HG03575 (cell line): ENCODE data around the gene ANKRD1.

Experiments used
- ATAC-seq: cut with Tn5 transposase; IDR thresholded peaks from one replicate; pipeline ENCODE4 v1.9.1; 2021; ENCODE audit not compliant: unreplicated experiment, insufficient number of reproducible peaks, low FRiP score; ENCODE audit errors: extremely low read depth

The ANKRD1 gene

GRCh38 chr10:90871766-90872647 lies 48.9 kb downstream of the ANKRD1 start, which contains the start of gene RPP30:
Gene RPP30, plus strand, starts transcription at chr10:90871974. Its CDS starts 13 bp downstream, at chr10:90871987.
- peak; percentile 75 for ATAC-seq

GRCh38 chr10:90871279-90871765 lies 49.6 kb downstream of the ANKRD1 start:
- peak; percentile 27 for ATAC-seq

GRCh38 chr10:90866050-90866598 lies 54.8 kb downstream of the ANKRD1 start:
- no peak for ATAC-seq

GRCh38 chr10:90865401-90865800 lies 55.5 kb downstream of the ANKRD1 start:
- no peak for ATAC-seq

GRCh38 chr10:90862908-90863514 lies 57.9 kb downstream of the ANKRD1 start:
- no peak for ATAC-seq
